Activated gamma-delta T cell treated with anti-CD3 and anti-CD28 coated beads, Interleukin-2, amount 50 U/mL, for 16 hours (primary cell): ENCODE measurements around the gene CTNNA2.

Experiments
- DNase-seq: peaks from one replicate; pipeline ENCODE4 v3.0.0-alpha.2; 2020; ENCODE audit warnings: low read depth

Gene CTNNA2

DNA sequence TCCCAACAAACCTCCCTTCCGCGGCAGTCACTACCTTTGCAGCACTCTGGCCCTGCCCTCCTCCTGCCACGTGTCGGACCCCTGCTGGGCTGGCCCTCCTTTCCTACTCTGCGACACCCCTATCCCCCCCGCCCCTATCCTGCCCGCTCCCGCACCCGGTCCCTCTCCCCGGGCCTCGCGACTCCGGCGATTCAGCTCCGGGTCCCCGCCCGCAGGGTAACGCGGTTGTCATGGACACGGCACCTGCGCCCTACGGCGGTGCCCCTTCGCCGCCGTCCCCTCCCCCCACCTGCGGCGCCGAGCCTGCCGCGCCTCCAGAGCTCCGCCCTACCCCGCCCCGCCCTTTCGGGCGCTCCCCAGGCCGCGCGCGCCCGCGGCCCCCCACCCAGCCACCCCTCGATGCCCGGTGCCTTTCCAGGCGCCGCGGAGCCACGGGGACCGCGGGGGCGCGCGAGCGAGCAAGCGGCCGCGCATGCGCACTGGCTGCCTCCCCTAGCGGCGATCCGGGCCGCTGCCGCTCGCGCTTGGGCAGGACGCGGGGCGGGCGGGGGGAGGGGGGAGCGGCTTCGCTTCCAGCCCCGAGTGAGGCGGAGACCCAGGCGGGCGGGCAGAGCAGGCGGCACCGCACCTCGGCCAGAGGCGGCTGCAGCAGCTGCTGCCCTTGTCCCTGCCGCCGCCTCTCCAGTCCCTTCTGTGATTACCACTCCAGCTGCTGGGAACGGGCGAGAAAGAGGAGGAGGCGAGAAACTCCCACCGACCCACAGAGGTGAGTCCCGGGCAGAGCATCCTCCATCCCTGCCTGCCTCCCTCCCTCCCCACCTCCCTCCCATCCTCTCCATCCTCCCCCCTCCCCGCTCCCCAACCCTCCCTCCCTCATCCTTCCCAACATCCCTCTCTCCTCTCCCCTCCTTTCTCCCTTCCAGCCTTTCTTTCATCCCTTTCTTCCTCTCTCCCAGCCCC, at the start of gene CTNNA2:
Gene CTNNA2, plus strand, starts transcription at position 610 of the 960 bp plus-strand sequence.
- no peak for DNase-seq

DNA sequence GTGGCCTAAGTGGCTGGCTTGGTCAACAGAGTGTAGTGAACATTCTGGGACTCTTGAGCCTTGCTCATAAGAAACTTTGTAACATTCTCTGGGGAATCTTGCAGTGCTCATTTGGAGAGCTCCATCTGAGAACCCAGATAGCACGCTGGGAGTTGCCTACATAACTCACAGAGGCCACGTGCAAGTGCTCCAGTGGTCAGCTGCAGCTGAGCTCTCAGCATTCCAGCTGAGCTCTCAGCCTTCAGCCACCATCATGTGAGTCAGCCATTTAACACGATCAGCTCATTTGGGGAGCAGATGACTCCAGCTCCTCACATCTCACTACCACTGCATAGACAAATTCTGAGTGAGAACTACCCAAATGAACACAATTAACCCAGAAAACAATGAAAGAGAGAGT, 25.5 kb upstream of the CTNNA2 start:
- no peak for DNase-seq

DNA sequence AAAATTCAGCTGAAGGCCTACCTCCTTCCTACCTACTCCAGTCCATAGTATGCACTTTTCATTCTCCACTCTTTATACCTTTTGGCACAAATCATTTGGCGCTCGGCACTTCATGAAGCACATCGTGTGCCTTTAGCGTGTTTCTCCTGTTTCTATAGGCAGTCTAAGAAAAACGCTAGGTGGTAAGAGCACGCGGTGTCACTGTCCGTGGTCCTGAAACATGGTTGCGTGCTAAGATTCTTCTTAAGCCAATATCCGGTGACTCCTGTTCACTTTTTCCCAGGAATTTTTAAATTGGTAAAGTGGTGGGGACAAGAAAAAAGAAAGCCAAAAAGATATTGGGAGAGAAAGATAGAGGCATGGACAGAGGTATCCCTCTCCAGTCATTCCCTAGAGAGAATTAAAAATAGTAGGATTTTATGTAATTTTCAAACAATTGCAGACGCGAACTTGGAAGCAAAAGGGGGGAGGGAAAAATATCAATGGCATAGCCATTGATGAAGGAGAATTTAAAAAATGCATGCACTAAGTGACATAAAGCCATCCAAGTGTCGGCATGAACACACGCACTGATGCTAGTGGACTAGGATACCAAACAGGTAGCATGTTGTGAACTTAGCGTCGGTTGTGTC, 1.4 kb upstream of the CTNNA2 start:
- DNase-seq, result no peak

DNA sequence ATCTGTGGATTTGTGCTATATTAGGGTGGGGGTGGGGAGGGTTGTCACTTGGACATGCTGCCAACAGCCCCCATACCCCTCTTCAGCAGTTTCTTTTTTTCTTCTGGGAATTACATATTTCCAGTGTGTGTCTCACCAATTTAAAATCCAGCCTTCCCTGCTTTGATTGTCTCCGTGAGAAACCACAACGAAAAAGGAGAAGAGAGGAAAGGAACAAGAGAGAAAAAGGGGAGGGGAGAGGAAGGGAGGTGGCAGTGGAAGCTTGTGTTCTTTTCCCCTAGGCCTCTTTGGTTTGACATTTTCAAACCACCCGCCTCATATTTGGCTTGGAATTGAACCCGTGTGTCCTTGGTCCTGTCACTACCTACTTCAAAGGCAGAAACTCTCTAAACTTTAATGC, 860 bp downstream of the CTNNA2 start:
- DNase-seq, result no peak

DNA sequence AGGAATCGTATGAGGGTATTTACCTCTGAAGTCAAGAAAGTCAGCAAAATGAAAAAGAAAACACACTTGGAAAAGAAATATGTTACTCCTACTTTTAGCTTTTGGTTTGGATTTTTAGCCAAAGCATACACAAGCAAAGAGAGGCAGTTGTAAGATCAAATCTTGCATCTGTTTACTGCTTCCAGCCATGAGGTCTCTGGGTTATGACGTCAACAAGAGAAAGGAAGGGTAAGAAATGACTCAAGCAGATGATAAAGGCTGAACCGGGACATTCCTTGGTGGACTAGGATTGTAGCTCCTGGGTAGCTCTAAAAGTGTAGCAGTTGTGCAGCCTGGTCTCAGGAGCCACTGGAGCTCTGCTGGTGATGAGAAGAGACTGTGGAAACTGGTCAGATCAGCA, 16.8 kb downstream of the CTNNA2 start:
- DNase-seq, result no peak

DNA sequence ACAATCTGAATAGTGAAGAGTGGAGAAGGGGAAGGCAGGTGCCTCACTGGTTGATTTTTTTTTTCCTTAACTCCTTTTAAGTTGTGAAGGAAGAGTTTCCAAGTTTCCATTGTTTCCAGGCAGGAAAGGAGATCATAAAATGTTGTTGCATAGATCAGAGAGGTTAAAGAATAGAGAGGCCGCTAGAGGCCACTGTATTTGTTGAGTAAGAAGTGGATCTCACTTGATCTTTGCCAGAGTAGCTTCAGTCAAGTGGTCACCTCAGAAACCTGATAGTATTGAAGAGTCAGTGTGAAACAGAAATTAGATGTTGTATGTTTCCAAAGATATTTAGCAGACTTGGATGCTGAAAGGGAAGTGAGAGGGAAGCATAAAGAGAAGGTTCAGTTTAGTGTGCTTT, 17.6 kb downstream of the CTNNA2 start:
- no peak for DNase-seq

DNA sequence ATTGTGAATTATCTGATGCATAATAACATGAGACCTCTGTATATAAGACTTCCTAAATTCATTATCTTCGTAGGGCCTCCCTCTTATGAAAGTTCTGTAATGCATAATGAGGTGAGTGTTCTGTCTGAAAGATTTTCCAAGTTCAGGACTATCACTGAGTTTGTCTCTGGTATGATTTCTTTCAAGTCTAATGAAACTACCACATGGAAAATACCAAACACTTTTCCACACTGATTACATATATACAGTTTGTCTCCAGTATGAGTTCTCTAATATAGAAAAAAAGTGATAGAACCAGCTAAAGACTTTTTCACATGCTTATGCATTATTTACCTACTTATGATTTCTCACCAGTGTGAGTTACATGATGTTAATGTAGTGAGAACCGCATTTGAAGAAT, 34.7 kb downstream of the CTNNA2 start:
- DNase-seq, result no peak

DNA sequence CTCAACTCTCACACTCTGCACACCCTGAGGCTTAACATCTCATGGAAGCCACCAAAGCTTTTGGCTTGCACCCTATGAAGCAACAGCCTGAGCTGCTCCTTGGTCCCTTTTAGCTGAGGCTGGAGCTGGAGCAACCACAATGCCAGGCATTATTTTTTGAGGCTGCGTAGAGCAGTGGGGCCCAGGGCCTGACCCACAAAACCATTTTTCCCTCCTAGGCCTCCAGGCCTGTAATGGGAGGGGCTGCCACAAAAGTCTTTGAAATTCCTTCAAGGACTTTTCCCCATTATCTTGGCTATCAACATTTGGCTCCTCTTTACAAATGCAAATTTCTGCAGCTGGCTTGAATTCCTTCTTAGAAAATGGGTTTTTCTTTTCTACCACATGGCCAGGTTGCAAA, 39.8 kb downstream of the CTNNA2 start:
- no peak for DNase-seq

DNA sequence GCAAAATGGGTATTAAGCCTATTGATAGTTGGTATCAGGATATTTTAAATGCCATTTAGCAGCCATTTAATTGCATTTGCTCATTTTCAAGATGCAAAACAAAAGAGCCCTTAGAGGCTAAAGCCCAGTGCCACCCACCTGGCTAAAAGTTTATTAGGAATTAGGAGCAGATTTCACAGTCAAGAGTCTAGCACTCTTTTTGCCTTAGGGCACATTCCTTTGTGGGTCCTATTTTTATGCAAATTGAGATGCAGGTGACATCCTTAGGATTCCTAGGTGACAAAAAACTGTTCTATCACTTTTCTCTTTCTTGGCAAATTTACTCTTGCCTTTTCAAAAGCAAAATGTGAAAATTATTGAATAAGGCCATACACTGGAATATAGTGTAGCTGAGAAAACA, 42.0 kb downstream of the CTNNA2 start:
- DNase-seq, result no peak

DNA sequence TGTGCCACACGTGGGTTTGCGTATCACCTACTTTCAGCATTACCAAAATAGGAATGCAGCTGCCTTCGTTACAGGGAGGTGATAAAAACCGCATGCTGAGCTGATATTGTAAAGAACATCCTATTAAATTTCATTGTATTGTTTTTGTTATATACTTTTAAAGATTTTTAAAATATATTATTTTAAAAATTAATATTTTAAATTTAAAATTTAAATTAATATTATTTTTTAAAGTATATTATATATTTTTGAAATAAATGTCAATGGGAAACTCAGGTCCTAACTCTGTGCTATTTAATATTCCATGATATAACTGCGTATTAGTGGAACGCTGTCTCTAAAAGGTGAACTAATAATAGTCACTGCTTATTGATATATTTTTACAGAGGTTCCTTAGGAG, 51.2 kb downstream of the CTNNA2 start:
- no peak for DNase-seq

DNA sequence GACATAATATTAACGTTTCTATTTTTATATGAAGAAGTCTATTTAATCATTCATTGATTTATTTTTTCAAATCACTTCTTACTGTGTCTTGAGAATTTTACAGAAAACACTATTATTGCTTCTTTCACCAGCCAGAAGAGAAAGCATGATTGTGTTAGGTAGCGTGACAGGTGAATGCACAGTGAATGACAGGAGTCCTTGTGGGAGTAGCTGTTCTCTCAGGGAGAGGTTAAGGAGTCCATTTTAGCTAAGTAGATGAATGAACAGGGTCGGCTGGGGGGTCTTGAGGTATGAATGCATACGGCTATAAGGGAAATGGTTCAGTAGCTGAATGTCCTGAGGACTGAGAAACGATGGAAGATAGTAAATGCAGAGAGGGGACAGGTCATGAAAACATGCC, 56.2 kb downstream of the CTNNA2 start:
- no peak for DNase-seq

DNA sequence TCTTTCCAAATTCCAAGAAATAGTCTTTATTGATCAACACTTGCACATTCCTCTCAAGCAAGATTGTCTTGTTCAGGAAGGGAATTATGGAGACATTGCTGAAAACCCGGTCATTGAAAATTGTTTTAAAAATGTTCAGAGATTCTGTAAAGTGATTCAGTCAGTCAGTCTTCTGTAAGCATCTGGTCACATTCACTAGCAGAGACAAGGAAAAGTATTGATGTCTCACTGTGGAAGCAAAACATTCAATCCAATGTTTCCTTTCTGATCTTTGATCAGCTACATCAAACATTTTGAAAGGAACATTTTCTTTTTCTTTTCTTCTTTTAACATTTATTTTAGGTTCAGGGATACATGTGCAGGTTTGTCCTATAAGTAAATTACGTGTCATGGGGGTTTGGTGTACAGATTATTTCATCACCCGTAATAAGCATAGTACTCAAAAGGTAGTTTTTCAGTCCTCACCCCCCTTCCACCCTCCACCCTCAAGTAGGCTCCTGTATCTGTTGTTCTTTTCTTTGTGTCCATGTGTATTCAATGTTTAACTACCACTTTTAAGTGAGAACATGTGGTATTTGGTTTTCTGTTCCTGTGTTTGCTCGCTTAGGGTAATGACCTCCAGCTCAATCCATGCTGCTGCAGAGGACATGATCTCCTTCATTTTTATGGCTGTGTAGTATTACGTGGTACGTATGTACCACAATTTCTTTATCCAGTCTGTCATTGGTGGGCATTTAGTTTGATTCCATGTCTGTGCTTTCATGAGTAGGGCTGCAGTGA, 61.2 kb downstream of the CTNNA2 start:
- DNase-seq, result no peak

DNA sequence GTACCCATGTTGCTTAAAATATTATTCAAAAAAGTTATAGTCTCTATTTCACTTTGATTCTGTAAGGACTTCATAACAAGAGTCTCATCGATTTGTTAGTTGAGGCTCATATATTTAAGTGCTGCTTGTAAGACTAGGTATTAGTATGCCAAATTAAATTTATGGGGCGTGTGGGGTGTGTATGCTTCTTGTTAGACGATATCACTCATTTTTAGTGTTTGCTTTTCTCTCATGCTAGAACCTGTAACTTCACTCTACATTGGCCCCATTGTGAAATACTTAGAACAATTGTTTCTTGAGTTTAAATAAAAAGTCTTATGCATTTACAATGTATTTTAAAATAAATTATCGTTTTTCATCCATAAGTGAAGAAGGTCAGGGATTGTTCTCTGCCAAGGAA, 63.6 kb downstream of the CTNNA2 start:
- no peak for DNase-seq

DNA sequence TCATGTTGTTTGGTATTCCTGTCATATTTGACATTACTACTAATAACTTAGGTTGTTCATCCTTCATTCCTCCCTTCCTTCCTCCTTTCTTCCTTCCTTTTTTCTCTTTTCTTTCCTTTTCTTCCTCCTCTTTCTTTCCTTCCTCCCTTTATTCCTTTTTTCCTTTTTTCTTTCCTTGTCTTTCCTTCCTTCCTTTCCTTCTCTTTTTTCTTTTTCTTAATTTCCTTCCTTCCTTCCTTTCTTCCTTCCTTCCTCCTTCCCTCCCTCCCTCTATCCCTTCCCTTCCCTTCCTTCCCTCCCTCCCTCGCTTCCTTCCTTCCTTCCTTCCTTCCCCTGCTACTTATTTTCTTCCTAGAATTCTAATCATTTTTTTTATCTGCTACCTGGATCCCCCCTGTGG, 66.1 kb downstream of the CTNNA2 start:
- DNase-seq, result no peak

DNA sequence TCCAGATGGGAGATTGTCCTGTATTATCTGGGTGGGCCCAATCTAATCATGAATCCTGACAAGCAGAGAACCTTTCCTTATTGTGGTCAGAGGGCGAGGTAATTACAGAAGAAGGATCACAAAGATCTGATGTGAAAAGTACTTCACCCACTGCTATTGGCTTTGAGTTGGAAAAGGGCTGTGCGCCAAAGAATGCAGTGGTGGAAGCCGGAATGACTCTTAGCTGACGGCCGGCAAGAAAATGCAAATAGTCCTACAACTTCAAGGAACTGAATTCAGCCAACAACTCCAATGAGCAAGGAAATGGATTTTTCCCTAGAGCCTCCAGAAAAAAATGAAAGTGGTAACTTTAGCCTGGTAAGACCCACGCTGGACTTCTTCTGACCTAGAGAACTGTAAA, 67.3 kb downstream of the CTNNA2 start:
- no peak for DNase-seq

DNA sequence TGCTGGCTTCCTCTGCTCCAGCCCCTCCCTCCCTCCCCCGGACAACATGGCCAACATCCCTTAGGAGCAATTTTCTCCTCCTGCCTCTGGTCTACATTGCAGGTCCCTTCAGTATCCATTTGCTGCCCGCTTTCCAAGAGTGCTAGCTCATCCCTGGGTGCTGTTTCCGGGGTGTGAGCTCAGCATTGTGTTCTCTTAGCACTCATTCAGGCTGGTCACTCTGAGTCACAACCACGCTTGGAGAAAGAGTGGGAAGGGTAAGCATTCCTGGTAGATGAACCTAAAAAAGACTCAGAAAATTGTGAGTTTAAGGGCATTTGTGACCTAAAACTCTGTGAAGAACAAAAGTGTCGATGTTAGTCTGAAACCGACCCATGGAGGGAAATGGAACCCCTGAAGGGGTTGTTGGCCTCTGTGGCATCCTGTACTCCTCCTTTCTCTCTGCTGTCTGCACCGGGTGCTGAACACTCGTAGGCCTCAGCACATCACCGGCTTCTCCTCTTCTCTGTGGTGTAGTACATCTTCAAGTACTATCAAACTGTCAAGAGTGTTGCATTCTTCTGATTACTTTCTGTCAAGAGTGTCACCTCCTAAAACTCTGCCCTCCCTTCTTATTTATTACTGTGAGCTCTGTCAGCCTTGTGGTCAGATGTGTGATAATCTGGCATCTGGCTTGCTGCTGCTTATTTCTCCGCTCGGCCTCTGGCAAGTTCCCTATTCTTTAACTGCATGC, 73.0 kb downstream of the CTNNA2 start:
- DNase-seq, result no peak

DNA sequence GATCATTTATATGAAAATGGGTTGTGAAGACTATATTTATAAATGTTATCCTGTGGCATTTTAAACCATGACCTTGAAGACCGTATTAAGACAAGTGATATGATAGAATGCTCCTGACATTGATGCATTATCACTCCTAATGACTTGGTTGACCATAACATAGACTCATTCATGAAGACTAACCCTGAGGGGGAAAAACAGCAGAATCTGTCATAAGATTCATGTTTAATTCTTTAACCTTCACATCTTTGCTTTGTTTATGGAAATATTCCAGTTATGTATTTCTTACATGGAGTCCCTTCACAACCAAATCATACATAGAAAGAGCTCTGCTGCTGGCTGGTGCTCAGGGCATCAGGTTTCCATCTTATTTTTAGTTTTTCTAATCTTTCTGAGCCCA, 78.4 kb downstream of the CTNNA2 start:
- no peak for DNase-seq

DNA sequence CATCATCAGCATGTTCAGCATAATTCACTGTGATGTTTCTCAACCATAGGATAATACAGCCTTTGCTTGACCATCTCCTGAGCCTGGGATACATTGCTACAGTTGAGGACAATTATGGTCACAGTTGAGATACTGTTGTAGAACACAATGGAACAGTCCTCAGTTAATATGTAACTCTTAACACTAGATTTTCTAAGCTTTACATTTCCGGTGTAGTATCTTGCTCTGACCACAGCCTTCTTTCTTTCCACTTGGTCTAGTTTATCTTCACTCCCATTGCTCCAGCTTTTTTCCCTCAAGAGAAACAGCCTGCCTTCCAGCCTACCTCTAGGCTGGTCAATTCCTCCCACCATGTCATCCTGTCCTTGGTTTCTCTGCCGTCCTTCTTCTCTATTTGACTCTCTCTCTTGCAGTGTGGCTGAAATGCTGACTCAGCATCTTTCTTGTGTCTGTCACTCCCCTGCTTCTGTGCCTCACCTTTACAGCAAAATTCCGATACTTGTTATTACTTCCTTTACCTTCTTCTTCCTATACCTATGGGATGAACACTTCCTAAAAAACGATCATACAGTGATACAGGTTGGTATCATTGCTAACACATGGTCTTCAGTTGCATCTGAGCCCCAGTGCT, 80.5 kb downstream of the CTNNA2 start:
- DNase-seq, result no peak

DNA sequence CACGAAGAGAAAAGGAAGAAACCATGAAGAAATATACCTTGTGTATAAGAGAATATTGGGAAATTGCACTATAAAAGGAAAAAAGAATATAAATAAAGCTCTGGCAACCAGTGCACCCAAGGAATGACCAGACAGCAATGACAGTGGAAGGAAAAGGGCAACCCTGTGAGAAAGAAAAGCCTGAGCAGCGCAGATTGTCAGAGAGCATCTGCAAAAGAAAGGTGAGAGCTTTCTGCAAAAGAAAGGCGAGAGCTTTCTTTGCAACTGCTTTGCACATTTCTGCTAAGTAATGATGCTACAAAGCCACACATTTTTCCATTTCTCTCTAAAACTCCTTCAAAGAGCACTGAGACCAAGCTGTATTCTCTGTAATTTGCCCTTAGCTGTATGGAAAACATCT, 83.6 kb downstream of the CTNNA2 start:
- DNase-seq, result no peak

DNA sequence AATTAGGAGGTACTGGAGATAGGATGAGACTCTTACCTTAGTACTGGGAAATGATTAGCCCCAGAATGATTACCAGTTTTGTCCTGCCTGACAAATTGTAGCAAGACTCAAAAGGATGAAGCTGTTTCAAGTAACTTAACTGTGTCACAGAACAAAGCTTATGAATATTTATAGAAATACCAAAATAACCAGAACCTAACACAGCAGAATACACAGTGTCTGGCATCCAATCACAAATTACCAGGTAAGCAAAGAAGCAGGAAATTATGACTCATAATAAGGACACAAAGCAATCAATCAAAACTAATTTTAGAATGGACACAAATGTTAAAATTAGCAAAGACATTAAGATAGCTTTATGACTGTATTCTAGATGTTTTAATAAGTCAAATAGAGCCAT, 91.9 kb downstream of the CTNNA2 start:
- no peak for DNase-seq

DNA sequence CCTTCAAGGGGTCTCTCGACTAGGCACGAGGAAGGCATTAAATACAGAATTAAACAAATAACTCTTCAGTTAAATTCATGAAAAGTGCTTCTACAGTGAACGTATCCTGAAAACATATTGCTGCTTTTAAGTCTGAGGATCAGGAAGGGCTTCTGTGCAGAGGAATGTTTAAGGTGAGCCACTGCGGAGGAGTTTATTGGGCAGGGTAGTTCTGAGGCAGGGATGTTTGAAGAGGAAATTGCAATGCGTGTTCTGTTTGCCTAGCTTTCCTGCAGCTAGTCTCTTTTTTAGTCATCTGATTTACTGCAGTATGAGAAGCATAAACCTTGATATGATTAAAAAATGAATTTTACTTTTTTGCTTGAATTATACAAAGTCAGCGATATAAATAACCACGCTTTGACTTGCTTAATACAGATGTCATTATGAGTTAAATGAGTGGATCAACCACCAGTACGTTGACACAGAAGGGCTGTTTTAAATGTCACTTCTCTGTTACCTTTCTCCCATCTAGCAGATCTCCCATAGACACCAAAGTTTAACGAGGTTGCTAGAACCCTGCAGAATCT, 98.7 kb downstream of the CTNNA2 start:
- DNase-seq, result no peak
